ENCODE data around the gene NIM1K.
A peak's percentile ranks its signal among the peaks of the same experiment; 100 is the strongest.

NIM1K gene

GRCh38 chr5:43309122-43309521 lies 117.1 kb downstream of the NIM1K start:
- H3K9ac ChIP-seq (ENCODE audit: low read depth, low read length): peak overlapping the region; percentile 94; the same call in 1 of the 2 replicates
- peaks cover 21% of the 10 kb centered on the region; the same call in 1 of the 2 replicates for H3K4me1 ChIP-seq (ENCODE audit: insufficient read depth, low read length)
- H3K4me3 ChIP-seq (ENCODE audit: low read length): peak overlapping the region; percentile 92; the same call in 1 of the 2 replicates
- no peak overlapping the region for H3K27ac ChIP-seq (ENCODE audit: low read length)
- H3K27me3 ChIP-seq (ENCODE audit: insufficient read depth, low read length): no peaks in the 10 kb centered on the region
- peaks cover 60% of the 10 kb centered on the region; the same call in 1 of the 2 replicates for H3K36me3 ChIP-seq (ENCODE audit: insufficient read depth, low read depth, low read length)
- no peaks in the 10 kb centered on the region for H3K9me3 ChIP-seq (ENCODE audit: insufficient read depth, low read depth, low read length)

- Histone ChIP-seq H3K27me3 (ENCODE audit: insufficient read depth, low read length) (no peaks in the 10 kb centered on the region), H3K4me1 (ENCODE audit: insufficient read depth, low read length) (peaks cover 22% of the 10 kb centered on the region; the same call in 1 of the 2 replicates), H3K27ac (ENCODE audit: low read length) (no peak overlapping the region), H3K9me3 (ENCODE audit: insufficient read depth, low read depth, low read length) (no peaks in the 10 kb centered on the region), H3K4me3 (ENCODE audit: low read length) (peak overlapping the region; percentile 92; the same call in 1 of the 2 replicates), H3K9ac (ENCODE audit: low read depth, low read length) (peak overlapping the region; percentile 94), H3K36me3 (ENCODE audit: insufficient read depth, low read depth, low read length) (peaks cover 55% of the 10 kb centered on the region; the same call in 1 of the 2 replicates)
Measured at GRCh38 chr5:43309637-43310036, 117.6 kb downstream of the NIM1K start.

GRCh38 chr5:43312076-43312661 lies 120.1 kb downstream of the NIM1K start:
- Histone ChIP-seq H3K4me1 (ENCODE audit: insufficient read depth, low read length) (peaks cover 22% of the 10 kb centered on the region; the same call in 1 of the 2 replicates), H3K9ac (ENCODE audit: low read depth, low read length) (peak overlapping the region; percentile 94; the same call in 1 of the 2 replicates), H3K27me3 (ENCODE audit: insufficient read depth, low read length) (no peaks in the 10 kb centered on the region), H3K36me3 (ENCODE audit: insufficient read depth, low read depth, low read length) (peaks cover 42% of the 10 kb centered on the region; the same call in 1 of the 2 replicates), H3K9me3 (ENCODE audit: insufficient read depth, low read depth, low read length) (no peaks in the 10 kb centered on the region), H3K27ac (ENCODE audit: low read length) (peak overlapping the region; percentile 35), H3K4me3 (ENCODE audit: low read length) (peak overlapping the region; percentile 92)

GRCh38 chr5:43312699-43313034 lies 120.6 kb downstream of the NIM1K start:
- peaks cover 38% of the 10 kb centered on the region; the same call in 1 of the 2 replicates for H3K36me3 ChIP-seq (ENCODE audit: insufficient read depth, low read depth, low read length)
- peak overlapping the region; percentile 92 for H3K4me3 ChIP-seq (ENCODE audit: low read length)
- H3K9me3 ChIP-seq (ENCODE audit: insufficient read depth, low read depth, low read length): no peaks in the 10 kb centered on the region
- peak overlapping the region; percentile 94 for H3K9ac ChIP-seq (ENCODE audit: low read depth, low read length)
- H3K27ac ChIP-seq (ENCODE audit: low read length): peak overlapping the region; percentile 35
- peaks cover 22% of the 10 kb centered on the region; the same call in 1 of the 2 replicates for H3K4me1 ChIP-seq (ENCODE audit: insufficient read depth, low read length)
- no peaks in the 10 kb centered on the region for H3K27me3 ChIP-seq (ENCODE audit: insufficient read depth, low read length)

GRCh38 chr5:43313035-43313853 lies 121.2 kb downstream of the NIM1K start, which contains the start of gene HMGCS1:
TSS of gene HMGCS1 (minus strand) at chr5:43313412. CDS start at chr5:43298965, 14,447 bp downstream.
- Histone ChIP-seq H3K9ac (ENCODE audit: low read depth, low read length) (peak within 1 kb of the TSS; percentile 94), H3K4me1 (ENCODE audit: insufficient read depth, low read length) (peaks cover 22% of the 10 kb centered on the region; the same call in 1 of the 2 replicates), H3K27ac (ENCODE audit: low read length) (peak within 1 kb of the TSS; percentile 71), H3K4me3 (ENCODE audit: low read length) (peak within 1 kb of the TSS; percentile 92), H3K36me3 (ENCODE audit: insufficient read depth, low read depth, low read length) (peaks cover 33% of the 10 kb centered on the region; the same call in 1 of the 2 replicates), H3K27me3 (ENCODE audit: insufficient read depth, low read length) (no peaks in the 10 kb centered on the region), H3K9me3 (ENCODE audit: insufficient read depth, low read depth, low read length) (no peaks in the 10 kb centered on the region)

- Histone ChIP-seq H3K36me3 (ENCODE audit: insufficient read depth, low read depth, low read length) (peaks cover 30% of the 10 kb centered on the region; the same call in 1 of the 2 replicates), H3K27me3 (ENCODE audit: insufficient read depth, low read length) (no peaks in the 10 kb centered on the region), H3K4me3 (ENCODE audit: low read length) (peak overlapping the region; percentile 49; the same call in 1 of the 2 replicates), H3K9ac (ENCODE audit: low read depth, low read length) (peak overlapping the region; percentile 44; the same call in 1 of the 2 replicates), H3K4me1 (ENCODE audit: insufficient read depth, low read length) (peaks cover 22% of the 10 kb centered on the region; the same call in 1 of the 2 replicates), H3K27ac (ENCODE audit: low read length) (peak overlapping the region; percentile 71), H3K9me3 (ENCODE audit: insufficient read depth, low read depth, low read length) (no peaks in the 10 kb centered on the region)
Measured at GRCh38 chr5:43313854-43314457, 121.9 kb downstream of the NIM1K start.

GRCh38 chr5:43314724-43315123 lies 122.7 kb downstream of the NIM1K start:
- peak overlapping the region; percentile 44; the same call in 1 of the 2 replicates for H3K9ac ChIP-seq (ENCODE audit: low read depth, low read length)
- no peak overlapping the region for H3K4me3 ChIP-seq (ENCODE audit: low read length)
- H3K27ac ChIP-seq (ENCODE audit: low read length): peak overlapping the region; percentile 71
- H3K36me3 ChIP-seq (ENCODE audit: insufficient read depth, low read depth, low read length): peaks cover 24% of the 10 kb centered on the region; the same call in 1 of the 2 replicates
- H3K9me3 ChIP-seq (ENCODE audit: insufficient read depth, low read depth, low read length): no peaks in the 10 kb centered on the region
- H3K4me1 ChIP-seq (ENCODE audit: insufficient read depth, low read length): peaks cover 17% of the 10 kb centered on the region; the same call in 1 of the 2 replicates
- no peaks in the 10 kb centered on the region for H3K27me3 ChIP-seq (ENCODE audit: insufficient read depth, low read length)

GRCh38 chr5:43315263-43315662 lies 123.2 kb downstream of the NIM1K start:
- no peak overlapping the region for H3K27ac ChIP-seq (ENCODE audit: low read length)
- peaks cover 18% of the 10 kb centered on the region; the same call in 1 of the 2 replicates for H3K36me3 ChIP-seq (ENCODE audit: insufficient read depth, low read depth, low read length)
- H3K9me3 ChIP-seq (ENCODE audit: insufficient read depth, low read depth, low read length): no peaks in the 10 kb centered on the region
- peaks cover 12% of the 10 kb centered on the region; the same call in 1 of the 2 replicates for H3K4me1 ChIP-seq (ENCODE audit: insufficient read depth, low read length)
- no peak overlapping the region for H3K9ac ChIP-seq (ENCODE audit: low read depth, low read length)
- no peak overlapping the region for H3K4me3 ChIP-seq (ENCODE audit: low read length)
- no peaks in the 10 kb centered on the region for H3K27me3 ChIP-seq (ENCODE audit: insufficient read depth, low read length)

- H3K36me3 ChIP-seq (ENCODE audit: insufficient read depth, low read depth, low read length): peaks cover 14% of the 10 kb centered on the region; the same call in 1 of the 2 replicates
- no peak overlapping the region for H3K27ac ChIP-seq (ENCODE audit: low read length)
- H3K27me3 ChIP-seq (ENCODE audit: insufficient read depth, low read length): no peaks in the 10 kb centered on the region
Measured at GRCh38 chr5:43315682-43316081, 123.7 kb downstream of the NIM1K start.

GRCh38 chr5:43316421-43316820 lies 124.4 kb downstream of the NIM1K start:
- H3K36me3 ChIP-seq (ENCODE audit: insufficient read depth, low read depth, low read length): peaks cover 8% of the 10 kb centered on the region; the same call in 1 of the 2 replicates
- peaks cover 9% of the 10 kb centered on the region; the same call in 1 of the 2 replicates for H3K4me1 ChIP-seq (ENCODE audit: insufficient read depth, low read length)
- no peaks in the 10 kb centered on the region for H3K9me3 ChIP-seq (ENCODE audit: insufficient read depth, low read depth, low read length)
- H3K4me3 ChIP-seq (ENCODE audit: low read length): no peak overlapping the region
- H3K9ac ChIP-seq (ENCODE audit: low read depth, low read length): no peak overlapping the region
- H3K27me3 ChIP-seq (ENCODE audit: insufficient read depth, low read length): no peaks in the 10 kb centered on the region
- H3K27ac ChIP-seq (ENCODE audit: low read length): no peak overlapping the region

More at GRCh38 chr5:43315682-43316081, 123.7 kb downstream of the NIM1K start:
- peaks cover 11% of the 10 kb centered on the region; the same call in 1 of the 2 replicates for H3K4me1 ChIP-seq (ENCODE audit: insufficient read depth, low read length)
- no peaks in the 10 kb centered on the region for H3K9me3 ChIP-seq (ENCODE audit: insufficient read depth, low read depth, low read length)
- H3K4me3 ChIP-seq (ENCODE audit: low read length): no peak overlapping the region
- no peak overlapping the region for H3K9ac ChIP-seq (ENCODE audit: low read depth, low read length)

- Histone ChIP-seq H3K27me3 (ENCODE audit: insufficient read depth, low read length) (no peaks in the 10 kb centered on the region), H3K27ac (ENCODE audit: low read length) (no peak overlapping the region), H3K4me1 (ENCODE audit: insufficient read depth, low read length) (no peaks in the 10 kb centered on the region), H3K4me3 (ENCODE audit: low read length) (no peak overlapping the region), H3K9me3 (ENCODE audit: insufficient read depth, low read depth, low read length) (no peaks in the 10 kb centered on the region), H3K36me3 (ENCODE audit: insufficient read depth, low read depth, low read length) (no peaks in the 10 kb centered on the region), H3K9ac (ENCODE audit: low read depth, low read length) (no peak overlapping the region)
Measured at GRCh38 chr5:43320846-43321245, 128.8 kb downstream of the NIM1K start.
